GM12892 (cell line): ENCODE data around the gene C2CD4C.

Experiments used
- POLR2A ChIP-seq: IDR thresholded peaks from 2 replicates; pipeline ENCODE4 v1.6.1; 2011; ENCODE audit warnings: low read depth, low read length, control low read depth
- POLR2AphosphoS5 ChIP-seq: IDR thresholded peaks from 2 replicates; pipeline ENCODE4 v1.6.1; 2011; ENCODE audit warnings: low read depth, low read length, control low read depth

- TF ChIP-seq POLR2A (no peak), POLR2AphosphoS5 (no peak)
These were observed 10.8 kb downstream of the C2CD4C start for GRCh38 chr19:397941-398706.
